ENCODE results near the gene SDF2L1.
"Not testable (repeated sequence)": the region's sequence is repeated elsewhere in the genome, so short reads cannot be mapped to it uniquely, and the experiment has no call there.

The SDF2L1 gene

GRCh38 chr22:21683401-21683811 is 41.3 kb downstream of the SDF2L1 start:
- intact Hi-C loops (cut with DNase I) = no loop called here
- DNase-seq = peak in 2 of 10 donors; percentile 37 to 64

GRCh38 chr22:21684492-21685163 is 42.5 kb downstream of the SDF2L1 start:
- DNase-seq = peak in 1 of 10 donors; percentile 64
- intact Hi-C loops (cut with DNase I) = no loop called here

- intact Hi-C loops (cut with DNase I) = no loop called here
These were observed 43.0 kb downstream of the SDF2L1 start for GRCh38 chr22:21685164-21685513.

GRCh38 chr22:21686193-21686608 is 44.1 kb downstream of the SDF2L1 start:
- intact Hi-C loops (cut with DNase I) = no loop called here
- no peak for DNase-seq

More at GRCh38 chr22:21685164-21685513, 43.0 kb downstream of the SDF2L1 start:
- DNase-seq = no peak

GRCh38 chr22:21686634-21687393 is 44.7 kb downstream of the SDF2L1 start:
- DNase-seq = no peak
- intact Hi-C loops (cut with DNase I) = no loop called here

- DNase-seq = peak in 2 of 10 donors; percentile 42 to 83
- intact Hi-C loops (cut with DNase I) = no loop called here
These were observed 45.7 kb downstream of the SDF2L1 start for GRCh38 chr22:21687685-21688259.

- peak in 1 of 10 donors; percentile 81 for DNase-seq
These were observed 46.2 kb downstream of the SDF2L1 start for GRCh38 chr22:21688341-21688705.

GRCh38 chr22:21688706-21689381 is 46.7 kb downstream of the SDF2L1 start:
- DNase-seq = peak in 2 of 10 donors; percentile 73 to 75
- intact Hi-C loops (cut with DNase I) = no loop called here

More at GRCh38 chr22:21688341-21688705, 46.2 kb downstream of the SDF2L1 start:
- intact Hi-C loops (cut with DNase I) = no loop called here

- peak in 1 of 10 donors; percentile 33 for DNase-seq
- intact Hi-C loops (cut with DNase I) = no loop called here
These were observed 48.3 kb downstream of the SDF2L1 start for GRCh38 chr22:21690401-21690801.

GRCh38 chr22:21691816-21692215 is 49.7 kb downstream of the SDF2L1 start:
- DNase-seq = peak in 1 of 10 donors; percentile 69
- intact Hi-C loops (cut with DNase I) = no loop called here

- DNase-seq; intact Hi-C loops (cut with DNase I): not testable (repeated sequence)
These were observed 50.8 kb downstream of the SDF2L1 start for GRCh38 chr22:21692856-21693255.

GRCh38 chr22:21693333-21693998 is 51.4 kb downstream of the SDF2L1 start:
- intact Hi-C loops (cut with DNase I) = no loop called here
- DNase-seq = peak in 1 of 10 donors; percentile 36

All from posterior cingulate gyrus (tissue), 11 donors.